Spleen (tissue), 7 donors: ENCODE data around the gene ZNF442.

ENCODE experiments used
- POLR2A ChIP-seq, 3 donors: fragments of 450-650 bp; IDR thresholded peaks; one replicate each; pipeline ENCODE4 v1.5.1; 2017; ENCODE audit warnings: antibody characterized with exemption in 3 of 3, mild to moderate bottlenecking in 1 of 3
- POLR2AphosphoS5 ChIP-seq, 3 donors: sonication (generic); formaldehyde crosslinking; IDR thresholded peaks; one replicate each; pipeline ENCODE4 v1.5.1; 2017; ENCODE audit warnings: antibody characterized with exemption in 3 of 3
- TF ChIP-seq, protein P1 (sequence below), 11 experiments: fragments of 200-600 bp in 7 of 11; fragments of 450-650 bp in 4 of 11; sonication (generic) in 4 of 11; IDR thresholded peaks in 8 of 11; conservative IDR thresholded peaks in 3 of 11; 1 replicate in 7 of 11; 2 replicates in 4 of 11; pipeline versions ENCODE4 v1.4.0 to v1.8.0; 2016 to 2021; ENCODE audit warnings: antibody characterized with exemption in 11 of 11, inconsistent platforms in 4 of 11, mild to moderate bottlenecking in 1 of 11
- donor health status: DM: no; HTN: no; CAD: no; lungs with moderate emphysema.
- donor health status: DM: no; HTN: no; CAD: no.
- donor health status: DM: no; HTN: no; CAD: no.

DNA sequence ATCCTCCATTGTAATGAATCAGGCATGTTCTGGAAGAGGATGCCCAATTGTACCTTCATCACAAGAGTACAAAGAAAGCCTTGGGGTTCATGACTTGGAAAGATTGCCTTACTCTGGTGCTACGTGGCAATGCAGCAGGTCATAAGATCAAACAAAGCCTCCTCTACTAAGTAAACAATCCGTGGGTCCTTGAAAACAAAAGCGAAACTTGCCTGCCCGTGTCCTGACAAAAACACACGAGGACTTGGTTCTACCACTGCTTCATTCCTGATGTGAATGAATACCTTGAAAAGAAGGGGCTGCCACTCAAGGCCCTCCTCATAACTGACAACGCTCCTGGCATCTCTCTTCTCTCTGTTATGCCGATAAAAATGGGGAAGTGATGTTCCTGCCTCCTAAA, 50.9 kb downstream of the ZNF442 start:
- TF ChIP-seq POLR2AphosphoS5 (IDR thresholded peaks at IDR 0.05) (no peak), POLR2A (IDR thresholded peaks at IDR 0.05) (no peak)
- TF ChIP-seq, protein P1, sequence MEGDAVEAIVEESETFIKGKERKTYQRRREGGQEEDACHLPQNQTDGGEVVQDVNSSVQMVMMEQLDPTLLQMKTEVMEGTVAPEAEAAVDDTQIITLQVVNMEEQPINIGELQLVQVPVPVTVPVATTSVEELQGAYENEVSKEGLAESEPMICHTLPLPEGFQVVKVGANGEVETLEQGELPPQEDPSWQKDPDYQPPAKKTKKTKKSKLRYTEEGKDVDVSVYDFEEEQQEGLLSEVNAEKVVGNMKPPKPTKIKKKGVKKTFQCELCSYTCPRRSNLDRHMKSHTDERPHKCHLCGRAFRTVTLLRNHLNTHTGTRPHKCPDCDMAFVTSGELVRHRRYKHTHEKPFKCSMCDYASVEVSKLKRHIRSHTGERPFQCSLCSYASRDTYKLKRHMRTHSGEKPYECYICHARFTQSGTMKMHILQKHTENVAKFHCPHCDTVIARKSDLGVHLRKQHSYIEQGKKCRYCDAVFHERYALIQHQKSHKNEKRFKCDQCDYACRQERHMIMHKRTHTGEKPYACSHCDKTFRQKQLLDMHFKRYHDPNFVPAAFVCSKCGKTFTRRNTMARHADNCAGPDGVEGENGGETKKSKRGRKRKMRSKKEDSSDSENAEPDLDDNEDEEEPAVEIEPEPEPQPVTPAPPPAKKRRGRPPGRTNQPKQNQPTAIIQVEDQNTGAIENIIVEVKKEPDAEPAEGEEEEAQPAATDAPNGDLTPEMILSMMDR (IDR thresholded peaks at IDR 0.05 in 8 of 11, conservative IDR thresholded peaks at IDR 0.05 in 3 of 11), result no peak
